NCI-H2107 treated with DMSO at 0.1 percent for 48 hours (cell line): ENCODE measurements around the gene RTTN.
A peak's percentile ranks its signal among the peaks of the same experiment; 100 is the strongest.

Source experiments
- DNase-seq: peaks from one replicate; lab custom pipeline; 2025; ENCODE audit not compliant: unreplicated experiment; lab: John Stamatoyannopoulos, UW

Gene RTTN

GRCh38 chr18:70086085-70086484 lies 119.4 kb downstream of the RTTN start:
- DNase-seq, result no peak

DNA sequence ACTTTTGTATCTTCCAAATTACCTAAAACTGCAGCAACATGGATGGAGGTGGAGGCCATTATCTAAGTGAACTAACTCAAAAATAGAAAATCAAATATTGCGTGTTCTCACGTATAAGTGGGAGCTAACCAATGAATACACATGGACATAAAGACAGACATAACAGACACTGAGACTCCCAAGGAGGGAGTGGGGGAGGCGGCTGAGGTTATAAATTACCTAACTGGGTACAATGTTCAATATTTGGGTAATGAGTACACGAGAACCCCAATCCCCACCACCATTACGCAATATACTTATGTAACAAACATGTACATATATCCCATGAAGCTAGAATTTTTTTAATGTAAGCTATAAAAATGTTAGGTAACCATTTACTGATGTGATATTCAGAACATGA lies 119.8 kb downstream of the RTTN start:
- DNase-seq, result no peak

- no peak for DNase-seq
These were observed 123.1 kb downstream of the RTTN start for GRCh38 chr18:70082430-70082829.

DNA sequence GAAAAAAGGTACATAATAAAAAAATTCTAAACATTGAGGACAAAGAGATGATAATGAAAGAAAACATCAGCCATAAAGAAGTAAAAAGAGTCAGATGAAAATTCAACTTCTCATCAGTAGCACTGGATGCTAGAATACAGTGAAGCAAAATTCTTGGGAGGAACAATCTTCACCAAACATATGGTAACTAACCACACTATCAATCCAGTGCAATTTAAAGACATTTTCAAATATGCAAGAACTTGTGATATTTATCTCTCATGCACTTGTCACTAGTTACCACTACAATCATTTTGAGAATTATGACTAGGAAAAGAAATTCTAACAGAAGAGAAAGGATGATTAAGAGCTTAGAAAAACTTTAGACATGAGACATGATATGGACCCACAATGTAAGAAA lies 127.4 kb downstream of the RTTN start:
- DNase-seq, result no peak

GRCh38 chr18:70075906-70076305 lies 129.6 kb downstream of the RTTN start:
- no peak for DNase-seq

DNA sequence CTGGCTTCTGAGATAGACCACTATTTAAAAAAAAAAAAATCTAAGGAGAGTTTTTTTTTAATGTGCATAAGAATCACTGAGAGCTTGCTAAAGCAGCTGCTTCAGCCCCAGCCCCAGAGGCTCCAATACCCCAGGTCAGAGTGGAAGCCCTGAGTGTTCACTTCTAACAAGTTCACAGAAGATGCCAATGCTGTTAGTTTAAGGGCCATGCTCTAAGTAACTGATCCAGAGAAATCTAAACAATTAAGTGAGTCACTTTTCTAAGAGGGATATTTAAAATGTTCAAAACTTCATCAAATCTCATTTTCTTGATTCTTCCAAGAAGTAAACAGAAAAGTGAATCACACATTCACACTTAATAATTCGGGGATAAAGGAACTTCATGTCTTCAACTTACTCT lies 131.4 kb downstream of the RTTN start:
- no peak for DNase-seq

DNA sequence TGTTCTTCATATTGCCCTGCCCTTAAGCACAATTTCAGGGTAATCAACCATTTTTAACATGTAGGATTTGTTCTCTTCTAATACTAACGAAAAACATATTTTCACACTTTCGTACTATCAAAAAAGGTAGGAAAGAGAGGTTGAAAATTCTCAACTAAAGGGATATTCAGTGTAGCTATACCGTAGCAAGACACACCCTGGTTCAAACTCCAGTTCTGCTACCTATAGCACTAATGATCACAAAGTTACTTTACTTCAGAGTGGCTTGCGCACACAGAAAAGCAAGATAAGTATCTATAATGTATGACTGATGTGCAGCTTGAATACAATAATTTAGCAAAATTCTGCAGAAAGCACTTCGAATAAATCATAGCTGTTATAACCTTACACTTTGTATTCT lies 132.1 kb downstream of the RTTN start:
- DNase-seq, result no peak

GRCh38 chr18:70072678-70073077 lies 132.8 kb downstream of the RTTN start:
- peak; percentile 67 for DNase-seq

GRCh38 chr18:70069965-70070364 lies 135.5 kb downstream of the RTTN start:
- no peak for DNase-seq

- DNase-seq, result no peak
These were observed 136.1 kb downstream of the RTTN start for GRCh38 chr18:70069382-70069781.

DNA sequence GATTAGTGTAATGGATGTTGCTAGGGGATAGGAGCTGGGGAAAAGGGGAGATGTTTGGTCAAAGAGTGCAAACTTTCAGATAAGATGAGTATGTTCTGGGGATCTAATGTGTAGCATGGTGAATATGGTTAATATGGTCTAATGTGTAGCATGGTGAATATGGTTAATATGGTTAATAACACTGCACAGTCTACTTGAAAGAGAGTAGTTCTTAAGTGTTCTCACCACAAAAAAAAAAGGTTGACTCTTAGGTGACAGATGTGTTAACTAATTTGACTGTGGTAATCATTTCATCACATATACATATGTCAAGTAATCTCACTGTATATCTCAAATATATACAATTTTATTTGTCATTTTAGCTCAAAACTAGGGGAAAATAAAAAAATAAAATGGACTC lies 136.5 kb downstream of the RTTN start:
- DNase-seq, result no peak

DNA sequence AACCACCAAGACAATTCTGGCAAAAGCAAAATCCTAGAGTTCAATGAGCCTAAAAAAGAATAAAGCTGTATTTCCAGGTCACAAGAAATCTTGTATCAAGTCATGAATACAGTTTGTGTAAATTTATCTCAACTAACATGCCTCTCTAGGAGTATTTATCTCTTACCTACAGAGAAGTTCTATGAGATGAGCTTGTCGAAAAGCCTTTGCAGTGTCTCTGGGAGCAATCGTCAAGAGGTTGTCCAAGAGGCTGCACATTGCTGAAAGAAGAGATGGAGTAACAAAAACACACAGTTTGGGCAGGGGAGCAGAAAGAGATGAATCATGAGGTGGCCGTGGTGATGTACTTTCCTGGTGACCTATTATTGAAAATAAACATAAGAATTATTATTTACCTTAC lies 145.8 kb downstream of the RTTN start:
- no peak for DNase-seq

DNA sequence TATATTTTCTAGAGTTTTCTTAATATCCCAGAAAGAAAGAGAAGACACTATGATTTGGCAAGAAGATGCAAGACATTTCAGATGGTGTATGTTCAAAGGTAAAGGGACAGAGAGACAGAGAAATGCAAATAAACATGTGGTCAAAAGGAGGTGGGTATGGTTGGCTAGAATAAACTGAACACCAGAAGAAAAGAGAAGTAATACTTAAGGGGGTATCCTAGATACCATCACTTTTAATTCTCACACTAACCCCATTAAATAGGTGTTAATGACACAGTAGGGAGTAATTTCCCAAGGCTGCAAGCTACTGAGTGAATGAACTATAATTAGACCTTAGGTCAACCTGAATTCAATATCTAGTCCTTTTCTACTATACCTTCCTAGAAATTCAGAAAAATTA lies 146.6 kb downstream of the RTTN start:
- no peak for DNase-seq

DNA sequence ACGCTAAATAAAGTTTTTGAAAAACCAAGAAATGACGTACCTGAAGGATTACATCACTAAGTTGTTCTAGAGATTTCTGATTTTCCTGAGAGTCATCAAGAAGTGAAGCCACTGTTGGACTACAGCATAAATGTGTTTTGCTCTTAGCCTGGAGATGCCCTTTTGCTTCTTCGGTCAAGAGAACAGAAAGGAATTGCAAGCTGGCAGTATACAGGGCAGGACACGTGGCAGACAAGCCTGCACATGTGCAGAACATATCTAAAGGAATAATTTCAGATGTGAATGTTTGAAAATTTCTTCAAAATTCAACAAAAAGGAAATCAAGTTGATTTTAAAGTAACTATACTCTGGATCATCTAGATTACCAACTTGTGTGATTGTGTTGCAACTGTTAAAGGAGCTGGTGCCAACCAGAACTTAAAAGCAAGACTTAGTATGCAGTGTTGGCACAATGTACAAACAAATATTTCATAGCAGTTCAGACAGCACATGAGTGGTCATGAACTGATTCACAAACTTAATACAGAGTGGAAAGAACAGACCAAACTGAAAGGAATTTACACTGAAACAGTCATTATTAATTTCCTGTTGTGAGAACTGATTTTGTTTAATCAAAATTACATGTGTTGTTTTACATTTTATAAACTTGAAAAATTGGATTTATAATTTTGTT lies 157.4 kb downstream of the RTTN start:
- DNase-seq, result no peak

GRCh38 chr18:70046796-70047195 lies 158.7 kb downstream of the RTTN start:
- DNase-seq, result no peak

- DNase-seq, result no peak
These were observed 159.3 kb downstream of the RTTN start for GRCh38 chr18:70046207-70046606.

- DNase-seq, result no peak
These were observed 160.9 kb downstream of the RTTN start for GRCh38 chr18:70044632-70045031.

DNA sequence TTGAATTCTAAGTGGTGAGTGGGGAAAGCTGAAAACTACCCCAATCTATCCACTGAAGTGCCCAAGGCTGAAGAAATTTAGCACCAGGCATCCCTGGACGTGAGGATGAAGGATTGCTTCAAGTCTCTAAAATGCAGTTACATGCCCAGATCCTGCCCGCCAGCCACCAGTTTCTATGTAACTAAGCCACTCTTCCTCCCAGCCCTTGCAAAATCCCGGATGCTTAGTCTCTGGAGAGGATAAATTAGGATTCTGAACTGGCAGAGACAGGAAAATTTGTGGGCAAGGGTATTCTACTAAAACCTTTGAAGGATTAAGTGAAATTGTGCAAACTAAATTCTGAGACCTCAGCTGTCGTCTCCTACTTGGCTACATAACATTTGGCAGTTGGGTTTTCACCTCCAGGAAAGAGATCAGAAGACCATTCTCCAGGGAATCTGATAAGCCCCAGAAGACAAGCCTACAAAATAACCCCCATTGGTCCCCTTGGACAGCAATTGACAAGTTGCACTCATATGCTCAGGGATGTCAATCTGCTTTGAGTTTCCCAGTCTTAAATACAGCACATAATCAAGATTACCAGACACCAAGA lies 163.9 kb downstream of the RTTN start:
- no peak for DNase-seq

DNA sequence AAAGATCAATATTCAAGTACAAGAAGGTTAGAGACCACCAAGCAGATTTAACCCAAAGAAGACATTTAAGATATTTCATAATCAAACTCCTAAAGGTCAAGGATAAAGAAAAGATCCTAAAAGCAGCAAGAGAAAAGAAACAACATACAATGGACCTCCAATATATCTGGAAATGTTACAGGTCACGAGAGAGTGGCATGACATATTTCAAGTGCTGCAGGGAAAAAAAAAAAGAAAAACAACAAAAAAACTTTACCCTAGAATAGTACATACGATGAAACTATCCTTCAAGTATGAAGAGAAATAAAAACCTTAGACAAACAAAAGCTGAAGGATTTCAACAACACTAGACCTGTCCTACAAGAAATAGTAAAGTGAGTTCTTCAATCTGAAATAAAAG lies 166.3 kb downstream of the RTTN start:
- DNase-seq, result no peak

GRCh38 chr18:70037431-70038061 lies 167.9 kb downstream of the RTTN start:
- DNase-seq, result no peak

GRCh38 chr18:70036771-70037347 lies 168.6 kb downstream of the RTTN start:
- DNase-seq, result no peak

GRCh38 chr18:70036168-70036567 lies 169.3 kb downstream of the RTTN start:
- DNase-seq, result no peak
